ENCODE results near the gene PHLDB2.

The PHLDB2 gene

DNA sequence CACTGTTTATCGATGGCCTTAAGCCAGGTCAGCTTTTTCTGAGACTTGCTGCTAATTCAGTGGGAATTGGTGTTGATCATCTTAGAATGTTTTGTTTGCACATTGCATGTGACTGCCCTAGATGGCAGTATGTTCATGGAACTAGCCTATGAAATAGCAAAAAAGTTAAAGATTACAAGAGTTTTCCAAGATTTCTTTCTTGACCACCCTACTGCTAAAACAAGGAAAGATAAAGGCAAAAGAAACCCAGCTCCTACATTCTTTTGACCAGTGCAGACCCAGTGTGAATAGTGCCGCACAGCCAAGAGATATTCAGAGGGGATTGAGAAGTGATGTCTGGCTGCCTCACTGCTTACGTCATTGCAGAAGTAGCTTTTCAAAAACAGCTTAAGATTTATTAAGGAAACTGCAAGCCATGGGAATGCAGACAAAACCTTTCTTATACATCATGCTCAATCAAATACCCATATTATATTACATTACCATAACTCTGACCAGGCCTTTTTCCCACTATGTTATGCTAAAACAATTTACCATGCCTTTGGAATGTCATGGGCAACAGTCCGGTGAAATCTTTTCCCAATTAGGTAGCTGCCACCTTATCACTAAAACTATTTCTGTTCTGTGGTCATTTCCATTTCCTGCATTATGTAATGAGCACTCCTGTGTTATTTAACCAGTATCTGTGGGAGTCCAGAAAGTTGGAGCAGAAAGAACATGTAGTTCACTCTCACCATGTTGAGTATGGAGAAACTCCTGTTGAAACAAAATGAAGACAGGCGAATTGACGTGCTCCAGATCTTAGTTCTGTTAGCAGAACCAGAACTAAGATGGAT, 6.0 kb downstream of the PHLDB2 start:
- WGBS: 38% methylated on average over 6 of the region's 6 CpGs

DNA sequence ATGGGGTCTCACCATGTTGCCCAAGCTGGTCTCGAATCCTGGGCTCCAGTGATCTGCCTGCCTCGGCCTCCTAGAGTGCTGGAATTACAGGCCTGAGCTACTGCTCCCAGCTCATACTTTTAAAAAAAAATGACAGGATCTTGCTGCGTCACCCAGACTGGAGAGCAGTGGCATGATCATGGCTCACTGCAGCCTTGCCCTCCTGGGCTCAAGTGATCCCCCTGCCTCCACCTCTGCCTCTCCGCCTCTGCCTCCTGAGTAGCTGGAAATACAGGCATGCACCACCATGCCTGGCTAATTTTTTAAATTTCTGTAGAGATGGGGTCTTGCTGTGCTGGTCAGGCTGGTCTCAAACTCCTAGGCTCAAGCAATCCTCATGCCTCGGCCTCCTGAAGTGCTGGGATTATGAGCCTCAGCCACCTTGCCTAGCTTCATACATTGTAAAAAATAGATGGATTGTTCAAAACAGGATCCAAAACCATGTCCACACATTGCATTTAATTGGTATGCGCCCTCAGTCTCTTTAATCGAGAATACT, 8.9 kb downstream of the PHLDB2 start:
- Histone ChIP-seq H2BK5ac (ENCODE audit: low read depth, low read length, poor library complexity, severe bottlenecking) (no peak overlapping the region), H3K14ac (ENCODE audit: low read length in 2 of 2) (no peak overlapping the region), H3K27me3 (ENCODE audit: control insufficient read depth in 1 of 2, insufficient read depth in 1 of 2, low read length in 2 of 2) (no peaks in the 10 kb centered on the region), H3K18ac (ENCODE audit: low read depth in 1 of 2, low read length in 2 of 2) (no peak overlapping the region), H3K4me1 (ENCODE audit: control insufficient read depth, insufficient read depth, low read depth, low read length) (peaks cover 13% of the 10 kb centered on the region), H2AFZ (ENCODE audit: low read depth, low read length) (no peak overlapping the region), H3K4ac (ENCODE audit: low read depth in 1 of 2, low read length in 2 of 2) (no peak overlapping the region), H2BK12ac (ENCODE audit: low read length in 2 of 2) (no peak overlapping the region), H3K4me2 (ENCODE audit: low read length, poor library complexity, severe bottlenecking) (no peak overlapping the region), H3K79me1 (replicated peaks; ENCODE audit: low read length, poor library complexity, severe bottlenecking) (peaks cover 12% of the 10 kb centered on the region), H4K8ac (ENCODE audit: low read length) (no peak overlapping the region), H3K4me3 (ENCODE audit: insufficient read depth in 1 of 2, low read depth in 1 of 2, low read length in 2 of 2) (no peak overlapping the region), H2BK120ac (ENCODE audit: low read depth, low read length) (no peak overlapping the region), H3K27ac (ENCODE audit: low read length, poor library complexity, severe bottlenecking) (no peak overlapping the region), H3K23ac (ENCODE audit: low read length in 2 of 2) (no peak overlapping the region), H3K9me3 (ENCODE audit: control insufficient read depth, low read length) (no peaks in the 10 kb centered on the region), H2AK5ac (ENCODE audit: low read length, severe bottlenecking) (no peak overlapping the region), H4K91ac (ENCODE audit: low read length) (no peak overlapping the region), H2BK15ac (ENCODE audit: low read depth, poor library complexity, severe bottlenecking) (no peak overlapping the region), H3K36me3 (ENCODE audit: control insufficient read depth in 1 of 2, insufficient read depth in 2 of 2, low read depth in 1 of 2, low read length in 2 of 2) (peaks cover 3 to 34% of the 10 kb centered on the region in 2 experiments), H3K9ac (ENCODE audit: low read length) (no peak overlapping the region)
- no peak for DNase-seq
- WGBS: 92% methylated on average over 6 of the region's 7 CpGs

More for the DNA sequence above, 6.0 kb downstream of the PHLDB2 start:
- no peak overlapping the region for H3K14ac ChIP-seq (ENCODE audit: low read length in 2 of 2)
- H3K36me3 ChIP-seq (ENCODE audit: control insufficient read depth in 1 of 2, insufficient read depth in 2 of 2, low read depth in 1 of 2, low read length in 2 of 2): peaks cover 0 to 11% of the 10 kb centered on the region in 2 experiments
- H3K27ac ChIP-seq (ENCODE audit: low read length, poor library complexity, severe bottlenecking): peak overlapping the region; percentile 98
- peaks cover 15% of the 10 kb centered on the region for H3K4me1 ChIP-seq (ENCODE audit: control insufficient read depth, insufficient read depth, low read depth, low read length)
- no peak overlapping the region for H2AFZ ChIP-seq (ENCODE audit: low read depth, low read length)
- H2BK12ac ChIP-seq (ENCODE audit: low read length in 2 of 2): no peak overlapping the region
- H4K91ac ChIP-seq (ENCODE audit: low read length): no peak overlapping the region
- no peaks in the 10 kb centered on the region for H3K9me3 ChIP-seq (ENCODE audit: control insufficient read depth, low read length)
- DNase-seq: peak; percentile 88
- H2AK5ac ChIP-seq (ENCODE audit: low read length, severe bottlenecking): no peak overlapping the region
- H3K9ac ChIP-seq (ENCODE audit: low read length): peak overlapping the region; percentile 99
- no peaks in the 10 kb centered on the region for H3K27me3 ChIP-seq (ENCODE audit: control insufficient read depth in 1 of 2, insufficient read depth in 1 of 2, low read length in 2 of 2)
- H3K4ac ChIP-seq (ENCODE audit: low read depth in 1 of 2, low read length in 2 of 2): no peak overlapping the region
- H3K4me3 ChIP-seq (ENCODE audit: insufficient read depth in 1 of 2, low read depth in 1 of 2, low read length in 2 of 2): peak overlapping the region in 1 of 2 experiments; percentile 44
- H3K18ac ChIP-seq (ENCODE audit: low read depth in 1 of 2, low read length in 2 of 2): no peak overlapping the region
- H2BK120ac ChIP-seq (ENCODE audit: low read depth, low read length): no peak overlapping the region
- H3K79me1 ChIP-seq (replicated peaks; ENCODE audit: low read length, poor library complexity, severe bottlenecking): peaks cover 5% of the 10 kb centered on the region
- no peak overlapping the region for H3K23ac ChIP-seq (ENCODE audit: low read length in 2 of 2)
- no peak overlapping the region for H2BK15ac ChIP-seq (ENCODE audit: low read depth, poor library complexity, severe bottlenecking)
- peak overlapping the region; percentile 74 for H2BK5ac ChIP-seq (ENCODE audit: low read depth, low read length, poor library complexity, severe bottlenecking)
- peak overlapping the region; percentile 62 for H3K4me2 ChIP-seq (ENCODE audit: low read length, poor library complexity, severe bottlenecking)
- H4K8ac ChIP-seq (ENCODE audit: low read length): no peak overlapping the region

DNA sequence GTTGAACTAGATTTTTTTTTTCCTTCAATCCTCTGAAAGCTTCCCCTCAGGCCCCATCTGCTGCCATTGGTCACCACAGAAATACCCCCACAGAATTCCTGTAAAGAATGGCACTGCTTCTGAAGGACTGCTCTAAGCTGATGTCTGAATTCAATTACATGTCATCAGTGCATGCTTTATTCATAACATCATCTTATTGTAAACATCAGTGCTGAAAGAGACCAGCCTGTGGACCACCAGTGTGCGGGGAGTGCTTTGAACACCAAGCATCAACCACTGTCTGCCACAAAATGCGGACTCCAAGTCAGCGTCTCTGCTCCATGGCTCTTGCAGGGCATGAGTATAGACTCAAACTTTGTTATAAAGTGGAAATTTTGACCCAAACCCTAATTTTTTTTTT, 11.6 kb downstream of the PHLDB2 start:
- Histone ChIP-seq H3K4me2 (ENCODE audit: low read length, poor library complexity, severe bottlenecking) (no peak overlapping the region), H2AK5ac (ENCODE audit: low read length, severe bottlenecking) (no peak overlapping the region), H2BK5ac (ENCODE audit: low read depth, low read length, poor library complexity, severe bottlenecking) (no peak overlapping the region), H3K23ac (ENCODE audit: low read length in 2 of 2) (no peak overlapping the region), H2AFZ (ENCODE audit: low read depth, low read length) (no peak overlapping the region), H3K27ac (ENCODE audit: low read length, poor library complexity, severe bottlenecking) (no peak overlapping the region), H2BK15ac (ENCODE audit: low read depth, poor library complexity, severe bottlenecking) (no peak overlapping the region), H3K36me3 (ENCODE audit: control insufficient read depth in 1 of 2, insufficient read depth in 2 of 2, low read depth in 1 of 2, low read length in 2 of 2) (peaks cover 3 to 34% of the 10 kb centered on the region in 2 experiments), H3K18ac (ENCODE audit: low read depth in 1 of 2, low read length in 2 of 2) (no peak overlapping the region), H3K9me3 (ENCODE audit: control insufficient read depth, low read length) (no peaks in the 10 kb centered on the region), H3K14ac (ENCODE audit: low read length in 2 of 2) (no peak overlapping the region), H4K8ac (ENCODE audit: low read length) (no peak overlapping the region), H3K9ac (ENCODE audit: low read length) (no peak overlapping the region), H2BK12ac (ENCODE audit: low read length in 2 of 2) (no peak overlapping the region), H3K27me3 (ENCODE audit: control insufficient read depth in 1 of 2, insufficient read depth in 1 of 2, low read length in 2 of 2) (no peaks in the 10 kb centered on the region), H3K4me3 (ENCODE audit: insufficient read depth in 1 of 2, low read depth in 1 of 2, low read length in 2 of 2) (no peak overlapping the region), H3K4ac (ENCODE audit: low read depth in 1 of 2, low read length in 2 of 2) (no peak overlapping the region), H2BK120ac (ENCODE audit: low read depth, low read length) (no peak overlapping the region), H3K4me1 (ENCODE audit: control insufficient read depth, insufficient read depth, low read depth, low read length) (peaks cover 14% of the 10 kb centered on the region), H3K79me1 (replicated peaks; ENCODE audit: low read length, poor library complexity, severe bottlenecking) (peaks cover 12% of the 10 kb centered on the region), H4K91ac (ENCODE audit: low read length) (no peak overlapping the region)
- WGBS: 89% methylated on average over 2 of the region's 3 CpGs
- no peak for DNase-seq

DNA sequence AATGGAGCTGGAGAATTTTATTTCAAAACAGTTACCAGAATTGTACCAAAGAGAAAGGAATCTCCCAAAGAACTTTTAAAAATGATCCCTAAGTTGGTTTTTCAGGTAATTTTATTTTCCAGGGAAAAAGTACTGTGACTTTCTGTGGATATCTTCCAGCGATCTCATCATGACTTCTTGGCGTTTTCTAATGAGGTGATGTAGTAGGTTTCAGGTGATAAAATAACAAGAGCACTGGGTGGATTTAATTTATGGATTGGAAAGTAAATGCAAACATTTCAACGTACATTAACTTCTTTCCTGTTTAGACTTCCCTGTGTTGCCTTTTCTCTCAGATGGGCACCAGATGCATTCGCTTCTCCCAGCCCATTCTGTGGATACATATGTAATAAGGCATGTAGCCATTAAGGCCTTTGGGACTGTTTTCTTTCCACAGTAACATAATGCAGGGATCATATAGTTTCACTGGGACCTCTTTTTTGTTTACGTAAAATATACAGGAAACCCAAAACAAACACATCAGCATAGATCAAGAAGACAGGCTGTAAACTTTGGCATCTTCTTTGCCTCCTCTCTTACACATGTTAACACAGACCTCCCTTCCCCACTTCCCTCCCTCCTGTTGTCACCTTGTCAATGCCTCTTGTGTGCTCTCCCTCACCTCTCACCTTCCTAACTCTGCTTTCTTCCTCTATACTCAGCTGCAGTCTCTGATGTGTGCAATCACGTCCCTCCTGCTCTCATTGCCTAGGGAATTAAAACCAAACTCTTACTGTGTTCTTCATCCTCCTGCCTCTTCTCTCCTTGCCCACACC, 13.0 kb downstream of the PHLDB2 start:
- 45% methylated on average over 5 of the region's 6 CpGs for WGBS
- H3K79me1 ChIP-seq (replicated peaks; ENCODE audit: low read length, poor library complexity, severe bottlenecking): peaks cover 12% of the 10 kb centered on the region

More for the DNA sequence above, 13.0 kb downstream of the PHLDB2 start:
- no peak overlapping the region for H4K8ac ChIP-seq (ENCODE audit: low read length)
- H2AK5ac ChIP-seq (ENCODE audit: low read length, severe bottlenecking): no peak overlapping the region
- H3K4me1 ChIP-seq (ENCODE audit: control insufficient read depth, insufficient read depth, low read depth, low read length): peaks cover 9% of the 10 kb centered on the region
- H2BK5ac ChIP-seq (ENCODE audit: low read depth, low read length, poor library complexity, severe bottlenecking): no peak overlapping the region
- H2BK15ac ChIP-seq (ENCODE audit: low read depth, poor library complexity, severe bottlenecking): no peak overlapping the region
- H4K91ac ChIP-seq (ENCODE audit: low read length): no peak overlapping the region
- H2AFZ ChIP-seq (ENCODE audit: low read depth, low read length): no peak overlapping the region
- H3K9ac ChIP-seq (ENCODE audit: low read length): no peak overlapping the region
- H3K18ac ChIP-seq (ENCODE audit: low read depth in 1 of 2, low read length in 2 of 2): peak overlapping the region in 1 of 2 experiments; percentile 18
- H3K27ac ChIP-seq (ENCODE audit: low read length, poor library complexity, severe bottlenecking): no peak overlapping the region
- H3K4me3 ChIP-seq (ENCODE audit: insufficient read depth in 1 of 2, low read depth in 1 of 2, low read length in 2 of 2): no peak overlapping the region
- H3K4ac ChIP-seq (ENCODE audit: low read depth in 1 of 2, low read length in 2 of 2): peak overlapping the region in 1 of 2 experiments; percentile 11
- H3K36me3 ChIP-seq (ENCODE audit: control insufficient read depth in 1 of 2, insufficient read depth in 2 of 2, low read depth in 1 of 2, low read length in 2 of 2): peaks cover 3 to 39% of the 10 kb centered on the region in 2 experiments
- H3K14ac ChIP-seq (ENCODE audit: low read length in 2 of 2): no peak overlapping the region
- DNase-seq: no peak
- H3K23ac ChIP-seq (ENCODE audit: low read length in 2 of 2): no peak overlapping the region
- no peak overlapping the region for H3K4me2 ChIP-seq (ENCODE audit: low read length, poor library complexity, severe bottlenecking)
- H3K27me3 ChIP-seq (ENCODE audit: control insufficient read depth in 1 of 2, insufficient read depth in 1 of 2, low read length in 2 of 2): no peaks in the 10 kb centered on the region
- H2BK12ac ChIP-seq (ENCODE audit: low read length in 2 of 2): no peak overlapping the region
- H2BK120ac ChIP-seq (ENCODE audit: low read depth, low read length): no peak overlapping the region
- no peaks in the 10 kb centered on the region for H3K9me3 ChIP-seq (ENCODE audit: control insufficient read depth, low read length)
